ENCODE measurements around the gene STK11IP. TPM values are rescaled to one million over a fixed set of nuclear protein-coding genes. Genes with fewer than 3 reads are reported as not detected.

The STK11IP gene
- total and polyA plus RNA-seq, 2 of the 13 experiments (the other 11 are each of a cell fraction or from before 2014, with no cell fraction given), result 12.8 to 24.0 TPM

GRCh38 chr2:219576505-219577388, 20.9 kb upstream of the STK11IP start (continued):
- TF ChIP-seq, protein P1, sequence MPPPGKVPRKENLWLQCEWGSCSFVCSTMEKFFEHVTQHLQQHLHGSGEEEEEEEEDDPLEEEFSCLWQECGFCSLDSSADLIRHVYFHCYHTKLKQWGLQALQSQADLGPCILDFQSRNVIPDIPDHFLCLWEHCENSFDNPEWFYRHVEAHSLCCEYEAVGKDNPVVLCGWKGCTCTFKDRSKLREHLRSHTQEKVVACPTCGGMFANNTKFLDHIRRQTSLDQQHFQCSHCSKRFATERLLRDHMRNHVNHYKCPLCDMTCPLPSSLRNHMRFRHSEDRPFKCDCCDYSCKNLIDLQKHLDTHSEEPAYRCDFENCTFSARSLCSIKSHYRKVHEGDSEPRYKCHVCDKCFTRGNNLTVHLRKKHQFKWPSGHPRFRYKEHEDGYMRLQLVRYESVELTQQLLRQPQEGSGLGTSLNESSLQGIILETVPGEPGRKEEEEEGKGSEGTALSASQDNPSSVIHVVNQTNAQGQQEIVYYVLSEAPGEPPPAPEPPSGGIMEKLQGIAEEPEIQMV (CRISPR knock-in tag; IDR thresholded peaks at IDR 0.05; ENCODE audit: low read depth), result peak; percentile 75; the same call in 1 of the 2 replicates
- TF ChIP-seq SPEN (CRISPR knock-in tag; IDR thresholded peaks at IDR 0.05; ENCODE audit: low read depth) (peak; percentile 85; the same call in 1 of the 2 replicates), ZNF564 (CRISPR knock-in tag; IDR thresholded peaks at IDR 0.05) (peak; percentile 91), NRL (CRISPR knock-in tag; IDR thresholded peaks at IDR 0.05; ENCODE audit: borderline replicate concordance) (peak; percentile 96), HCFC1 (IDR thresholded peaks at IDR 0.05; ENCODE audit: low read depth, low read length) (no peak), ZNF432 (CRISPR knock-in tag; IDR thresholded peaks at IDR 0.05; ENCODE audit: borderline replicate concordance) (no peak), U2AF2 (IDR thresholded peaks at IDR 0.05; ENCODE audit: low read depth, low read length) (0 out of 2 replicates have a peak, but pooled peaks have one; percentile 16), POLR2AphosphoS2 (IDR thresholded peaks at IDR 0.05; ENCODE audit: low read depth, low read length) (no peak), ZNF891 (CRISPR knock-in tag; IDR thresholded peaks at IDR 0.05) (peak; percentile 90), SP2 (CRISPR knock-in tag; IDR thresholded peaks at IDR 0.05) (no peak; the same call in 1 of the 2 replicates), ZNF251 (CRISPR knock-in tag; IDR thresholded peaks at IDR 0.05) (no peak), ZNF629 (CRISPR knock-in tag; conservative IDR thresholded peaks at IDR 0.05) (peak; percentile 63), ZNF841 (CRISPR knock-in tag; IDR thresholded peaks at IDR 0.05; ENCODE audit: borderline replicate concordance) (no peak), ZNF674 (CRISPR knock-in tag; IDR thresholded peaks at IDR 0.05; ENCODE audit: low read depth) (no peak), TBX3 (IDR thresholded peaks at IDR 0.05; ENCODE audit: borderline replicate concordance) (peak; percentile 63; the same call in 1 of the 2 replicates)
- TF ChIP-seq, protein P2, sequence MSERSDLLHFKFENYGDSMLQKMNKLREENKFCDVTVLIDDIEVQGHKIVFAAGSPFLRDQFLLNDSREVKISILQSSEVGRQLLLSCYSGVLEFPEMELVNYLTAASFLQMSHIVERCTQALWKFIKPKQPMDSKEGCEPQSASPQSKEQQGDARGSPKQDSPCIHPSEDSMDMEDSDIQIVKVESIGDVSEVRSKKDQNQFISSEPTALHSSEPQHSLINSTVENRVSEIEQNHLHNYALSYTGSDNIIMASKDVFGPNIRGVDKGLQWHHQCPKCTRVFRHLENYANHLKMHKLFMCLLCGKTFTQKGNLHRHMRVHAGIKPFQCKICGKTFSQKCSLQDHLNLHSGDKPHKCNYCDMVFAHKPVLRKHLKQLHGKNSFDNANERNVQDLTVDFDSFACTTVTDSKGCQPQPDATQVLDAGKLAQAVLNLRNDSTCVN (CRISPR knock-in tag; IDR thresholded peaks at IDR 0.05; ENCODE audit: borderline replicate concordance), result peak; percentile 96
- TF ChIP-seq, protein P3, sequence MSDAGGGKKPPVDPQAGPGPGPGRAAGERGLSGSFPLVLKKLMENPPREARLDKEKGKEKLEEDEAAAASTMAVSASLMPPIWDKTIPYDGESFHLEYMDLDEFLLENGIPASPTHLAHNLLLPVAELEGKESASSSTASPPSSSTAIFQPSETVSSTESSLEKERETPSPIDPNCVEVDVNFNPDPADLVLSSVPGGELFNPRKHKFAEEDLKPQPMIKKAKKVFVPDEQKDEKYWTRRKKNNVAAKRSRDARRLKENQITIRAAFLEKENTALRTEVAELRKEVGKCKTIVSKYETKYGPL (CRISPR knock-in tag; IDR thresholded peaks at IDR 0.05), result no peak
- TF ChIP-seq, protein P4, sequence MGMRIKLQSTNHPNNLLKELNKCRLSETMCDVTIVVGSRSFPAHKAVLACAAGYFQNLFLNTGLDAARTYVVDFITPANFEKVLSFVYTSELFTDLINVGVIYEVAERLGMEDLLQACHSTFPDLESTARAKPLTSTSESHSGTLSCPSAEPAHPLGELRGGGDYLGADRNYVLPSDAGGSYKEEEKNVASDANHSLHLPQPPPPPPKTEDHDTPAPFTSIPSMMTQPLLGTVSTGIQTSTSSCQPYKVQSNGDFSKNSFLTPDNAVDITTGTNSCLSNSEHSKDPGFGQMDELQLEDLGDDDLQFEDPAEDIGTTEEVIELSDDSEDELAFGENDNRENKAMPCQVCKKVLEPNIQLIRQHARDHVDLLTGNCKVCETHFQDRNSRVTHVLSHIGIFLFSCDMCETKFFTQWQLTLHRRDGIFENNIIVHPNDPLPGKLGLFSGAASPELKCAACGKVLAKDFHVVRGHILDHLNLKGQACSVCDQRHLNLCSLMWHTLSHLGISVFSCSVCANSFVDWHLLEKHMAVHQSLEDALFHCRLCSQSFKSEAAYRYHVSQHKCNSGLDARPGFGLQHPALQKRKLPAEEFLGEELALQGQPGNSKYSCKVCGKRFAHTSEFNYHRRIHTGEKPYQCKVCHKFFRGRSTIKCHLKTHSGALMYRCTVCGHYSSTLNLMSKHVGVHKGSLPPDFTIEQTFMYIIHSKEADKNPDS (CRISPR knock-in tag; IDR thresholded peaks at IDR 0.05), result no peak
- TF ChIP-seq, protein P5, sequence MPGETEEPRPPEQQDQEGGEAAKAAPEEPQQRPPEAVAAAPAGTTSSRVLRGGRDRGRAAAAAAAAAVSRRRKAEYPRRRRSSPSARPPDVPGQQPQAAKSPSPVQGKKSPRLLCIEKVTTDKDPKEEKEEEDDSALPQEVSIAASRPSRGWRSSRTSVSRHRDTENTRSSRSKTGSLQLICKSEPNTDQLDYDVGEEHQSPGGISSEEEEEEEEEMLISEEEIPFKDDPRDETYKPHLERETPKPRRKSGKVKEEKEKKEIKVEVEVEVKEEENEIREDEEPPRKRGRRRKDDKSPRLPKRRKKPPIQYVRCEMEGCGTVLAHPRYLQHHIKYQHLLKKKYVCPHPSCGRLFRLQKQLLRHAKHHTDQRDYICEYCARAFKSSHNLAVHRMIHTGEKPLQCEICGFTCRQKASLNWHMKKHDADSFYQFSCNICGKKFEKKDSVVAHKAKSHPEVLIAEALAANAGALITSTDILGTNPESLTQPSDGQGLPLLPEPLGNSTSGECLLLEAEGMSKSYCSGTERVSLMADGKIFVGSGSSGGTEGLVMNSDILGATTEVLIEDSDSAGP (CRISPR knock-in tag; IDR thresholded peaks at IDR 0.05; ENCODE audit: borderline replicate concordance), result peak; percentile 94

Measured in HepG2 (cell line).